ENCODE data around the gene MAGI2. TPM values are rescaled to one million over a fixed set of nuclear protein-coding genes. Genes with fewer than 3 reads are reported as not detected.

Gene MAGI2
- polyA plus RNA-seq, 1 donor, result 2.6 TPM

GRCh38 chr7:78786055-78786454, 667.4 kb downstream of the MAGI2 start:
- WGBS (ENCODE audit: insufficient coverage, low lambda C conversion rate), result 83% methylated on average over 1 of the region's 2 CpGs
- Histone ChIP-seq H3K36me3 (ENCODE audit: control insufficient read depth, insufficient read depth, low read length) (no peaks in the 10 kb centered on the region), H3K27ac (ENCODE audit: low read length) (no peak overlapping the region), H3K27me3 (ENCODE audit: control insufficient read depth, insufficient read depth, low read length) (no peaks in the 10 kb centered on the region), H3K9me3 (ENCODE audit: control insufficient read depth, low read depth, low read length) (no peaks in the 10 kb centered on the region), H3K4me3 (ENCODE audit: low read length) (no peak overlapping the region), H3K4me1 (ENCODE audit: control insufficient read depth, insufficient read depth, low read length) (no peaks in the 10 kb centered on the region)
- DNase-seq, result no peak

GRCh38 chr7:78783179-78783962, 670.1 kb downstream of the MAGI2 start:
- H3K27me3 ChIP-seq (ENCODE audit: control insufficient read depth, insufficient read depth, low read length), result no peaks in the 10 kb centered on the region
- no peaks in the 10 kb centered on the region for H3K9me3 ChIP-seq (ENCODE audit: control insufficient read depth, low read depth, low read length)
- no peaks in the 10 kb centered on the region for H3K4me1 ChIP-seq (ENCODE audit: control insufficient read depth, insufficient read depth, low read length)
- no peak overlapping the region for H3K27ac ChIP-seq (ENCODE audit: low read length)
- no peak for DNase-seq
- 95% methylated on average over 6 of the region's 9 CpGs for WGBS (ENCODE audit: insufficient coverage, low lambda C conversion rate)
- no peak overlapping the region for H3K4me3 ChIP-seq (ENCODE audit: low read length)
- H3K36me3 ChIP-seq (ENCODE audit: control insufficient read depth, insufficient read depth, low read length), result no peaks in the 10 kb centered on the region

- no peak for DNase-seq
- Histone ChIP-seq H3K36me3 (ENCODE audit: control insufficient read depth, insufficient read depth, low read length) (no peaks in the 10 kb centered on the region), H3K4me3 (ENCODE audit: low read length) (no peak overlapping the region), H3K27me3 (ENCODE audit: control insufficient read depth, insufficient read depth, low read length) (no peaks in the 10 kb centered on the region), H3K9me3 (ENCODE audit: control insufficient read depth, low read depth, low read length) (no peaks in the 10 kb centered on the region), H3K4me1 (ENCODE audit: control insufficient read depth, insufficient read depth, low read length) (no peaks in the 10 kb centered on the region), H3K27ac (ENCODE audit: low read length) (no peak overlapping the region)
- 20% methylated on average over 1 of the region's 4 CpGs for WGBS (ENCODE audit: insufficient coverage, low lambda C conversion rate)
Measured at GRCh38 chr7:78780560-78780959, 672.9 kb downstream of the MAGI2 start.

- DNase-seq, result no peak
- no peak overlapping the region for H3K27ac ChIP-seq (ENCODE audit: low read length)
- H3K36me3 ChIP-seq (ENCODE audit: control insufficient read depth, insufficient read depth, low read length), result no peaks in the 10 kb centered on the region
- 100% methylated on average over 2 of the region's 2 CpGs for WGBS (ENCODE audit: insufficient coverage, low lambda C conversion rate)
- no peak overlapping the region for H3K4me3 ChIP-seq (ENCODE audit: low read length)
- no peaks in the 10 kb centered on the region for H3K27me3 ChIP-seq (ENCODE audit: control insufficient read depth, insufficient read depth, low read length)
- no peaks in the 10 kb centered on the region for H3K4me1 ChIP-seq (ENCODE audit: control insufficient read depth, insufficient read depth, low read length)
- H3K9me3 ChIP-seq (ENCODE audit: control insufficient read depth, low read depth, low read length), result no peaks in the 10 kb centered on the region
Measured at GRCh38 chr7:78779788-78780187, 673.7 kb downstream of the MAGI2 start.

GRCh38 chr7:78777829-78778228, 675.6 kb downstream of the MAGI2 start:
- Histone ChIP-seq H3K4me1 (ENCODE audit: control insufficient read depth, insufficient read depth, low read length) (no peaks in the 10 kb centered on the region), H3K27me3 (ENCODE audit: control insufficient read depth, insufficient read depth, low read length) (peaks cover 2% of the 10 kb centered on the region), H3K36me3 (ENCODE audit: control insufficient read depth, insufficient read depth, low read length) (no peaks in the 10 kb centered on the region), H3K27ac (ENCODE audit: low read length) (no peak overlapping the region), H3K4me3 (ENCODE audit: low read length) (no peak overlapping the region), H3K9me3 (ENCODE audit: control insufficient read depth, low read depth, low read length) (no peaks in the 10 kb centered on the region)
- DNase-seq, result no peak
- no CpG with 5 or more reads among the region's 2 CpGs for WGBS (ENCODE audit: insufficient coverage, low lambda C conversion rate)

GRCh38 chr7:78770422-78771410, 682.8 kb downstream of the MAGI2 start:
- Histone ChIP-seq H3K4me3 (ENCODE audit: low read length) (peak overlapping the region; percentile 14), H3K9me3 (ENCODE audit: control insufficient read depth, low read depth, low read length) (peaks cover 2% of the 10 kb centered on the region), H3K36me3 (ENCODE audit: control insufficient read depth, insufficient read depth, low read length) (no peaks in the 10 kb centered on the region), H3K4me1 (ENCODE audit: control insufficient read depth, insufficient read depth, low read length) (no peaks in the 10 kb centered on the region), H3K27ac (ENCODE audit: low read length) (no peak overlapping the region), H3K27me3 (ENCODE audit: control insufficient read depth, insufficient read depth, low read length) (peaks cover 27% of the 10 kb centered on the region)
- WGBS (ENCODE audit: insufficient coverage, low lambda C conversion rate), result 13% methylated on average over 1 of the region's 16 CpGs
- DNase-seq, result peak in 1 of 2 donors; percentile 28

- Histone ChIP-seq H3K9me3 (ENCODE audit: control insufficient read depth, low read depth, low read length) (peaks cover 2% of the 10 kb centered on the region), H3K4me3 (ENCODE audit: low read length) (peak overlapping the region; percentile 14)
- DNase-seq, result peak in 1 of 2 donors; percentile 8
Measured at GRCh38 chr7:78769481-78770101, 683.9 kb downstream of the MAGI2 start.

GRCh38 chr7:78768859-78769258, 684.6 kb downstream of the MAGI2 start:
- Histone ChIP-seq H3K27ac (ENCODE audit: low read length) (no peak overlapping the region), H3K9me3 (ENCODE audit: control insufficient read depth, low read depth, low read length) (peaks cover 2% of the 10 kb centered on the region), H3K36me3 (ENCODE audit: control insufficient read depth, insufficient read depth, low read length) (no peaks in the 10 kb centered on the region), H3K4me3 (ENCODE audit: low read length) (peak overlapping the region; percentile 14), H3K4me1 (ENCODE audit: control insufficient read depth, insufficient read depth, low read length) (no peaks in the 10 kb centered on the region), H3K27me3 (ENCODE audit: control insufficient read depth, insufficient read depth, low read length) (peaks cover 26% of the 10 kb centered on the region)
- WGBS (ENCODE audit: insufficient coverage, low lambda C conversion rate), result 7% methylated on average over 3 of the region's 6 CpGs
- DNase-seq, result no peak

More at GRCh38 chr7:78769481-78770101, 683.9 kb downstream of the MAGI2 start:
- Histone ChIP-seq H3K27ac (ENCODE audit: low read length) (no peak overlapping the region), H3K4me1 (ENCODE audit: control insufficient read depth, insufficient read depth, low read length) (no peaks in the 10 kb centered on the region), H3K27me3 (ENCODE audit: control insufficient read depth, insufficient read depth, low read length) (peaks cover 27% of the 10 kb centered on the region), H3K36me3 (ENCODE audit: control insufficient read depth, insufficient read depth, low read length) (no peaks in the 10 kb centered on the region)
- whole genome bisulfite sequencing (ENCODE audit: insufficient coverage, low lambda C conversion rate), result no CpG with 5 or more reads among the region's 12 CpGs

- no peak overlapping the region for H3K27ac ChIP-seq (ENCODE audit: low read length)
- DNase-seq, result no peak
- peaks cover 2% of the 10 kb centered on the region for H3K9me3 ChIP-seq (ENCODE audit: control insufficient read depth, low read depth, low read length)
- no peaks in the 10 kb centered on the region for H3K36me3 ChIP-seq (ENCODE audit: control insufficient read depth, insufficient read depth, low read length)
- H3K4me3 ChIP-seq (ENCODE audit: low read length), result no peak overlapping the region
- WGBS (ENCODE audit: insufficient coverage, low lambda C conversion rate), result no CpG with 5 or more reads among the region's 4 CpGs
- no peaks in the 10 kb centered on the region for H3K4me1 ChIP-seq (ENCODE audit: control insufficient read depth, insufficient read depth, low read length)
- H3K27me3 ChIP-seq (ENCODE audit: control insufficient read depth, insufficient read depth, low read length), result peaks cover 23% of the 10 kb centered on the region
Measured at GRCh38 chr7:78765943-78766729, 687.3 kb downstream of the MAGI2 start.
